ENCODE results near the gene RIOK3. TPM values are rescaled to one million over a fixed set of nuclear protein-coding genes. Genes with fewer than 3 reads are reported as not detected.
A peak's percentile ranks its signal among the peaks of the same experiment; 100 is the strongest.

RIOK3 gene
- total and polyA plus RNA-seq, 10 of the 15 experiments (the other 5 are each of a cell fraction or from before 2014, with no cell fraction given), result 18.0 to 87.5 (median 53.8) TPM

GRCh38 chr18:23451491-23451890, 1.6 kb upstream of the RIOK3 start (continued):
- TF ChIP-seq NFYB (IDR thresholded peaks at IDR 0.05; ENCODE audit: insufficient read depth, low read depth, low read length) (no peak), ZBTB33 (IDR thresholded peaks at IDR 0.05) (no peak), ZNF384 (IDR thresholded peaks at IDR 0.05; ENCODE audit: borderline replicate concordance, low read depth, low read length) (no peak), CBX5 (IDR thresholded peaks at IDR 0.05; ENCODE audit: low read depth) (0 out of 2 replicates have a peak, but pooled peaks have one; percentile 22), NKRF (conservative IDR thresholded peaks at IDR 0.05) (no peak), ASH2L (IDR thresholded peaks at IDR 0.05; ENCODE audit: borderline replicate concordance, low read depth) (peak; percentile 71; the same call in 1 of the 2 replicates), NR2F1 (conservative IDR thresholded peaks at IDR 0.05) (peak; percentile 50; the same call in 1 of the 2 replicates), FOS (IDR thresholded peaks at IDR 0.05; ENCODE audit: borderline replicate concordance, extremely low read depth, insufficient read length) (no peak), BMI1 (IDR thresholded peaks at IDR 0.05; ENCODE audit: borderline replicate concordance) (no peak), CHD4 (IDR thresholded peaks at IDR 0.05) (0 out of 2 replicates have a peak, but pooled peaks have one; percentile 30), MEF2B (IDR thresholded peaks at IDR 0.05; ENCODE audit: partially characterized antibody, poor library complexity, severe bottlenecking) (peak; percentile 14), SRF (IDR thresholded peaks at IDR 0.05; ENCODE audit: low read depth in 2 of 2, low read length in 2 of 2) (no peak), POLR2A (IDR thresholded peaks at IDR 0.05; ENCODE audit: low read depth, low read length) (no peak), IKZF2 (IDR thresholded peaks at IDR 0.05) (peak; percentile 39 to 57; a peak in 2 of 4 replicates), SKIL (IDR thresholded peaks at IDR 0.05; ENCODE audit: low read depth, poor library complexity, severe bottlenecking) (peak; percentile 52), TARDBP (IDR thresholded peaks at IDR 0.05; ENCODE audit: borderline replicate concordance) (no peak), BCL3 (IDR thresholded peaks at IDR 0.05; ENCODE audit: borderline replicate concordance, insufficient read depth, low read depth, low read length, poor library complexity, severe bottlenecking) (no peak), PRDM15 (CRISPR knock-in tag; IDR thresholded peaks at IDR 0.05) (no peak), MAX (IDR thresholded peaks at IDR 0.05; ENCODE audit: low read depth, low read length) (no peak)

Data from GM12878 (cell line).